Endometrial microvascular endothelial cells (primary cell): ENCODE results near the gene PANK3. TPM values are rescaled to one million over a fixed set of nuclear protein-coding genes. Genes with fewer than 3 reads are reported as not detected.

Source experiments
- in situ Hi-C: cut with HindIII; loops from 2 replicates; pipeline ENCODE4 v1.10.0; 2017; ENCODE audit warnings: low sequenced_read_pairs, low pct_unique_long_range_greater_than_20kb; ENCODE audit errors: inconsistent ontology term
- total RNA-seq: library from RNA; depleted of rRNA; stranded (reverse); fragments of >200 nt; gene quantifications from one replicate; pipeline ENCODE4 v1.2.3, GENCODE V29; 2015; ENCODE audit errors: inconsistent ontology term

Gene PANK3
- total RNA-seq, 1 donor from 2014 or later, result 23.6 TPM

GRCh38 chr5:168502563-168503237 lies 76.5 kb downstream of the PANK3 start:
- in situ Hi-C loops, result no loop called here

Other genes with a start within 250 kb of the PANK3 start
- gene RARS1, start 92.9 kb downstream of the PANK3 start, total RNA-seq, result 152 TPM
- gene FBLL1, start 50.1 kb downstream of the PANK3 start, total RNA-seq, result not detected